ENCODE measurements around the gene KRTDAP.

Gene KRTDAP, protein sequence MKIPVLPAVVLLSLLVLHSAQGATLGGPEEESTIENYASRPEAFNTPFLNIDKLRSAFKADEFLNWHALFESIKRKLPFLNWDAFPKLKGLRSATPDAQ

DNA sequence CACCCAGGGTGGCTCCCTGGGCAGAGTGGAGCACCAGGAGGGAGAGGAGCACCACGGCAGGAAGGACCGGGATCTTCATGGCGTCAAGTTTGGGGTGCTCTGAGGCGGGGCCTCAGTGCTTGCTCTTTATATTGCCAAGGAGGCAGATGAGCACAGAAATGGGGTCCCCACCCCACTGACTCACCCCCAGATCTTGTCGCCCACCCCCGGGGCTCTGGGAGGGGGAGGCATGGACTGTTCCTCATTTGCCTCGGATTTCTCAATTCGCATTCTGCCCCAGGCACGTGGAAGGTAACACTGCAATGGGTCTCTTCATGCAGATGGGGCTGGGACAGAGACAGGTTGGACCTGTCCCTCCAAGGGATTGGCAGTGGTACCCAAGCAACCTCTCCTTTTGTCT lies at the start of gene KRTDAP:
KRTDAP (minus strand) TSS at position 101 of the 400 bp plus-strand sequence; CDS start at position 79, 22 bp downstream.
- DNase-seq, result no peak

DNA sequence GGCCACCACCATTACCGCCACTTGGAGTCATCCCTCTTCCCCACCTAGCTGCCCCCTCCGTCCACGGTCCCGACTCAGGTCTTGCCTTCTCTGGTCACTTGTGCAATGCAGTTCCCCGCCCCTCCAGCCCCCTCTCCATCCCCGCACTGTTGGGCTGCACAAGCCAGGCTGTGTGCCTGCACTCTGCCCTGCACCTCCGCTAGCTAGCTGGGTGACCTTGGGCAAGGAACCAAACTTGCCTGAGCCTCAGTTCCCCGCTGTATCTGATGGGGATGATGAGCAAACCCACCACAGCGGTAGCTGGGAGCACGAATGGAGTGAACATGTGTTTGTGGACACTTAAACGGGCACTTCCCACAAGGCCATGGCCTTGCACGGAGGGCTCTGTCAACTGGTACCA lies 49.6 kb upstream of the KRTDAP start:
- no peak for DNase-seq

DNA sequence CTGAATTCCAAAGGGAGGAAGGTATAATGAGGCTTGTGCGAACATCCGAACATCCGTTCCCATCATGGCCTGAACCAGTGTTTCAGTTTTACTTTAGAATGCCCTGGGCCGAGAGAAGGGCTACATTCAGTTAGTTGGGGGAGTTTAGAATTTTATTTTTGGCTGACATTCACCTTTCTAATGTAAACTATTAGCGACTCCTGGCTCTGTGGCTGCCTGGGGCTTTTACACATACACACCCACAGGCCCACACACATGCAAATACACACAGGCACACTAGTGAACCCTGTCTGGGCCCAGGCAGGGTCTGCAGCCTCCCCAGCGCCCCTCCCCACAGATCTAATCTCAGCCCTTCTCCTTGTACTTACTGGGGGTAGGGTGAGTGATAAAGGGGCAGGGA lies 49.0 kb upstream of the KRTDAP start:
- no peak for DNase-seq

DNA sequence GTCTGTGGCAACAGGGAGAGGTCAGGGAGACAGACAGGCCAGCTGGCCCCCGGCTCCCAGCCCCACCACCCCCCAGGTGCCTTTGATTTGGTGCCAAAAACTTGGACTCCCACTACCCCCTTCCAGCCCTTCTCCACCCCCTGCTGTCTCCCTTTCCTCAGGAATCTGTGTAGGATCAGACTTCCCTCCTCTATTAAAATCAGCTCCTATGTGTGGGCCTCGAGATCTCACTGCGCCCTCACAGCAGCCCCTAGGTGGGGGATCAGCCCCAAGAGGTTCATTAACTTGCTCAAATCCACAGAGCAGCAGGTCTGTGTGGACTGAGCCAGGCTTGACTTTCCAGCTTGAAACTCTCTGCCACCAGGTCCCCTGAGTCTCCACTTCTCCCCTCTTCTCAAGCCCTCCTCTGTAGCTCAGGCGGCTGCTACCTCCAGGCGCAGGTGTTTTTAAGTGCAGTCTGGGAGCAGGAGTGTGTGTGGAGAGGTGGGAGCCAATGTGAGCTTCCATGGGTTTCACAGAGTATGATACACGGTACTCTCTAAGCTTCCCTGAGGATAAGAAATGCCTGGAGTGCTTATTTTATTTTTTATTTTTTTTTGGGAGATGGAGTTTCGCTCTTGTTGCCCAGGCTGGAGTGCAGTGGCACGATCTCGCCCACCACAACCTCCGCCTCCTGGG lies 44.7 kb upstream of the KRTDAP start:
- DNase-seq, result no peak

DNA sequence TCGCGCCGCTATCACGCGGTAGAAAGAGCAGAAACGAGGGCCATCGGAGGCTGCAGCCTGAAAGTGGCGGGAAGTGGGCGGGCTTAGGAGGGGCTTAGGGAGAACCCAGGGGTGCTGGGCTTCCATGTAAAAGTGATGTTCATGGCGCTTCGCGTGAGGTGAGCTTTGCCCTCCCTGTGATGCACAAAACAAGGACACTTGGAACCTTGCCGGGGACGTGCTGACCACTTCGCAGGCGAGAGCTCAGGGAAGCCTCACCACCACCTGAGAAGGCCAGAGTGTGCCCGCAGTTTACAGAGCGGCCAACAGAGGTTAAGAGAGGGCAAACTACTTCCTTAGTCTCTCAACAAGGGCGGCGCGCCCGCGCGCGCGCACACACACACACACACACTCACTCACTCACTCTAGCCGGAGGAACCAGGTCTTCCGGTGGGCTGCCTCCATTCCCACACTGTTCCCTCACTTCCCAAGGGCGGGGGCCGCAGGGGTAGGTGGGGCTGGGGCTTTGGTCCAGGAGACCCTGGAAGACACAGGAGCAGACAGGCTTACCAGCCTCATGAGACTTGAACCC lies 43.6 kb upstream of the KRTDAP start:
- no peak for DNase-seq

DNA sequence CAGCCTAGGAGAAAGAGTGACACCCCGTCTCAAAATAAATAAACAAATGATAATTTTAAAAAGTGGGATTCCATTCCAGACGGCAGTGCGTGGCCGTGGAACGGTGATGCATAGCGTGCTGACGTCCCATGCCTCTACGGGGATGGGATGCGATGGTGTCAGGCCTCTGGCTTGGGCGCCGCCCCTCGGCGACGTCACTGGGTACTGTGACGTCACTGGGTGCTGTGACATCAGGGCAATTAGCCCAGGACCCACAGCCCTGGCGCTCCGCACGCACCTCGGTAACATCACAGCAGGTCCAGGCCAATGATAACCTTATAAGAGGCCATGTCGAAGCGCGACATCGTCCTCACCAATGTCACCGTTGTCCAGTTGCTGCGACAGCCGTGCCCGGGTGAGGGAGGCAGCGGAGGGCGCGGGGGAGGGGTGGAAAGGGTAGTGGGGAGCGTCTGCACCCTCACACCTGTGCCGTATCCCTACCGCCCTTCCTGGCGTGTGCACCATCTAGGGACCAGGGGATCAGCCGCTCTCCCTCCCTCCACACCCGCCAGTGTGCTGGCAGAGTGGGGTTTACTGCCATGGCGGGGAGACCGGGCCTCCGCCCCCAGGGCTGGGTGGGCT lies 43.0 kb upstream of the KRTDAP start, which contains the start of gene GAPDHS:
GAPDHS (plus strand) TSS at position 256 of the 621 bp plus-strand sequence; CDS start at position 328, 72 bp downstream.
- DNase-seq, result no peak

DNA sequence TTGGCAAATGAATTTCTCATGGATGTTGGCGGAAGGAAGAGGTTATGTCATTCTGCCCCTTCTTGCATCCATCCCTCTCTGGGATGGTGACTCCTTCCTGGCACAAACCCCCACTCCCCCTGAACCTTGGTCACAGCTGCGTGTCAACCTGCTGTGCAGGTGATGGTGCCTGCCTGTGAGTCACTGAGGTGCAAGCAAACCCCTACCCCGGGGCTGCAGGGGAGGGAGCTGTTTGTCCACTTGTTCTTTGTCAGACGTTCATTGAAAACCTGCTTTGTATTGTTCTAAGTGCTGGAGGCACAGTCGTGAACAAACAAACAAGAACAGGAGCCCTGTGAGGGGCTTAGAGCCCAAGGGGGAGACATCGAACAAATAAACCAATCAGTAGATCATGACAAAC lies 41.0 kb upstream of the KRTDAP start:
- no peak for DNase-seq

DNA sequence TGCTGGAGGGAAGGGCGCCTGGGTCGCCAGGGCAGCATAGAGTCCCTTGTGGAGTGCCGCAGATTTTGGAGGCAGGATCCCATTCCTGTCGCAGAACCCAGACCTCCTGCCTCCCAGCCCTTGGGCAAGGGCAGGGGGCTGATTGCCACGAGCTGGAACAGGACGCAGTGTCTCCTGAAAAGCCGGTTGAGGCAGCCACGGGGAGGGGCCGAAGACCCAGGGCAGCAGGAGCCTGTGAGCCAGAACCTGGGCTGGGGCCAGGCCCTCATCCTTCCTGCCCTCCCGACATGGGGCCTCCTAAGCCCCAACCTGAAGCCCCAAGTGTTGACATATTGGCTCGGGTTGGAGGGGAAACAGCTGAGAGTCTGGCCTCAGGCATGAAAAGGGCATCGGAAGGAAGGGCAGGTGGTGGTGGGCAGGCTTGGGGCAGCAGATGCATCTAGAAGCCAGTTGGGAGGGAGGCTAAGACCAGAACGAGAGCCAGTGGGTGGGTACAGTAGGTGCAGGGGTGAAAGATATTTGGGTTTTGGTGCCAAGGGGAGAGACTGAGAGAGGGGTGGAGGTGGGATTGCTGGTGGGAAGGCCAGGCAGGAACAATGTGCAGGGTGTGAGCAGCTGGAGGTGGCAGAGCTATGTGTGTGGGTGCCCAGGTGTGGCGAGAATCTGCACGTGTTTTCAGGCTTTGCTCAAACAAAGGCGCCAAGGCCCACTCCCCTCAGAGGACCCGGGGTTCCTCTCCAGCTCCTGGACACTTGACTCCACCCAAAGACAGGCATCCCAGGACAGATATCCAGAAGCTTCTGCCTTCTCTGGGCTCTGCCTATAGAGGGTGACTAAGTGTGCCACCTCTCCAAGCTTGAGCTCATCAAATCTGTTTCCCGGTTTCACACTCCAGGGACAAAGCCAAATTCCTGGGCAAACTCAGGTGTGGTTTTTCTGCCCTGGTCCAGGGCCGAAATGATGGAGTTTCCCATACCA lies 39.3 kb upstream of the KRTDAP start:
- no peak for DNase-seq

DNA sequence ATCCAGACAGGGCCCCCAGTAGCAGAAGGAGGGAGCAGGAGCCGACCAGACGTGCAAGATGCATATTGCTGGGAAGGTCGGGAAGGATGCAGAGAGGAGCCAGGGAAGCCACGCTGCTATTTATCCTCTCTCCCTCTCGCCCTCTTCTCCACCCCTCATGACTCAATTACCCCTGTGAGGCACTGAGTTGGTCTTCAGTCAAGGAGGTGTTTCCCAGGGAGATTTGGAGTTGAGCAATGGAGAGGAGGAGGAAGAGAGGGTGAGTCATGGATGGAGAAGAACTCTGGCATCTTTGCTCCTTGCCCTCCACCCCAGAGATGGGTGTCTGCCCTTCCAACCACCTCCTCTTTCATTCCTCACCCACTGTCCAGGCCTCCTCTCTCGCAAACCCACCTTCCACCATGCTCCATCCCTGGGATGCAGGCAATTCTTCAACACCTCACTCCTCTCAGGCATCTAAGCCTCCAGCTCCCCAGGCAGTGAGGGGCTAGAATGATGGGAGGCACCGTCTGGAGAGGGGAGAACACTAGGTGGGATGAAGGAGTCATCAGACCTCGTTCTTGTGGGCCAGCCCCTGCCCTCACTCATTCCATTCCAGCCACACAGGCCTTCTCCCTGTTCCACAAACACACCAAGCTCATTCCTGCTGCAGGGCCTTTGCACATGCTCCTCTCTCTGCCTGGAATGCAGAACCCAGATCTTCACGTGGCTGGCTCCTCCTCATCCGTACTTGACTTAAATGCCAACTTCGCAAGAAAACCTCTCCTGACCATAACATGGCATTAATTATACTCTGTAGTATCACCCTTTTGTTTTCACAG lies 38.2 kb upstream of the KRTDAP start, which contains the start of gene SBSN:
SBSN (minus strand) TSS at position 94 of the 821 bp plus-strand sequence; CDS start at position 64, 30 bp downstream.
- DNase-seq, result no peak

DNA sequence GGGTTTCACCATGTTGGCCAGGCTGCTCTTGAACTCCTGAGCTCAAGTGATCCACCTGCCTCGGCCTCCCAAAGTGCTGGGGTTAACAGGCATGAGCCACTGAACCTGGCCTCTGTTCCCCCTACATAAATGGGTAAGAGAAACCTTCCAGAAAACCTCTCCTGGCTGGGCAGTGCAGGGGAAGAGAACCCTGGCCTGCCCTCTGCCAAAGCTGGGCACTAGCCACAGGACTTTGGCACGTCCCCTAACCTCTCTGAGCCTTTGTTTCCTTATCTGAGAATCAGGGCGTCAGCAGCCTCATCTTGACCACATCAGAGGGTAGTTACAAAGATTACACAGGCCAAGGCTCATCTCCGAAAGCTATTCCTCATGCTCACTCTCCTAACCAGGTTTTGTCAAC lies 35.6 kb upstream of the KRTDAP start:
- no peak for DNase-seq

DNA sequence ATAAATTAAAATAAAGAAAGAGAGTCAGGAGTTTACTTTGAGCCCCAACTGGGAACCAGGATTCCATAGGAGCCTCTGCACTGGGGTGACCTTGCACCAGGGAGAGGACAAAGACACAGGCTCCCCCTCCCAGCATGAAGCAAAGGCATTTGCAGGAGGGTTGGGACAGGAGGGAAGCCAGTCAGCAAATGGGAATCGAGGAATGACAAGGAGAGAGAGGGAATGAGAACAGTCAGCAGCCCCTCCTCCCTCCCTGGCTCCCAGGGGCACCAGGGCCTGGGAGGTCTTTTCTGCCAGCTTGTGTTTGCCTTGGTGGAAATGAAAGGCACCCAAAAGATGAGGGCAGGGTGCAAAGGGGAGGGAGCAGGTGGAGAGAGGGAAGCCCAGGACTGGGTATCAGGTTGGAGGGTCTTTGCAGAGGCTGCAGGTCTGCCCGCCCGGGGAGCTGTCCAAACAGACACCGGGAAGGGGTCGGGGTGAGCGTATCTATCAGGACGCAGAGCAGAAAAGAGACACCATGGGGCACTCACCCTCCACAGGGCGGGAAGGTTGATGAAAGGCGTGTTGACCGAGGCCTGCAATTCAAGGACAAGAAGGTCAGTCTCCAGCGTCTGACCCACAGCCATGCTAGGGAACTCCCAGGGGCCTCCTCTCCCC lies 34.0 kb upstream of the KRTDAP start:
- no peak for DNase-seq

DNA sequence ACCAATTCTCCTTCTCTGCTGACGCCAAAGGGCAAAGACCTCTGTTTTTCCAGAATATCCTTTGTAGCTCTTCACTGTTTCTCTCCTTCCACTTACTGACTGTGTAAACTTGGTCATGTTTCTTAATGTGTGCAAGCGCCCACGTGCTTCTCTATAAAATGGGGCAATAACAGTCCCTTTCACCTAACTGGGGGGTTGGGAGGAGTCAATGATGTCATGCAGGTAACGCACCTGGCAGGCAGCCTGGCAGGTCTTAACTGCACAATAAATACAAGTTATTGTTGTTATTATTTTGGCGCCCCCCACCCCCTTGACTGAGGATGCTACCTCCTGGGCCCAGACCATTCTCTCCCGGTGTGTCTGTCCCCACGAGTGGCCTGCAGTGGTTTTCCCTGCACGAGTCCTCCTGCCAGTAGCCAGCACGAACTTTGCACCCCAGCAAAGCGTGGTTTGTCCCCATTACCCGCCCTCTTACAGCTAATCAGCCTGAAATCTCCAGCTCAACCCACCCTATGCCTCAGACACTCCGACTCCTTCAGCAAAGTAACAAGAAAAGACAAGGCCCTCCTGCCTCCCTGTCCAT lies 32.6 kb upstream of the KRTDAP start:
- no peak for DNase-seq

DNA sequence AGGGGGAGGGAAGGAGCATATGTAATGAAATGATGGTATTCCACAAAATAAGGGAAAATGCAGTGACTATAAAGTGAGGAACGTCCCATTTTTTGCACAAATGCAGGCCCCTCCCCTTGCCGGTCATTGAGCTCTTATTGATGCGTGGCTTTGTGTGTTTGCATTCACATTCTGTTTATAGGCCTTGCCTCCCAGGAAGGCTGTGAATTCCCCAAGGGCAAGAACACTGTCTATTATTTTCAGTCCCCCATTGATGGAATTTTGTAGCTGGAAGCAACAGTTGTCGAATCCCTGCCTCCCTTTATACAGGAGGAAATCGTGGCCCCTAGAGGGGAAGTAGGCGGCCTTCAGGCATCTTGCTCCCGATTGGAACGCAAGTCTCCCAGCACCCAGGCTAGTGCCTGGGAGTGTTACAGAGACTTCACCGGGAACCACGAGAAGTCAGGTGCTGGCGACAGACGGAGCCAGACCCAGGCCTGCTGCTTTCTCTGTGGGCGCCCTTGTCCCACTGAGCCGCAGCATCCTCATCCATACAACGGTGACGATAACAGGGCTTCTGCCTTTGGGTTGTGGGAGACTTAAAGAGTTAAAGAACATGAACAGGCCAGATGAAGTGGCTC lies 31.0 kb upstream of the KRTDAP start:
- no peak for DNase-seq

DNA sequence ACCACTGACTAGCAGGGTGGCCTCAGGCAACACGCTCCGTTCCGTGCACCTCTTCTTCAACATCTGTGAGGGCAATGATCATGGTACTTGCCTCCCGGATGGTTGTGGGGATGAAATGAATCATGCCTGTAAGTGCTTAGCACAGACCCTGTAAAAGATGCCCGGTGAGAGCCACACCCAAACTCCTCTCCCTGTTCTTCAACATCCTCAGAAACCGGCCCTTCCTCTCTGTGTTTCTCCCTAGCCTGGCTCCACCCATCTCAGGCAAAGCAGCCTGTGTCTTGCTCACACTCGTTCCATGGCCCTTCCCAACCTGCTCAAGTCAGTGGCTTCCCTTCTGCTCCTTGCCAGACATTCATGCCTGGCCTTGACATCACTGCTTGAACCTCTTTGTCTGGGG lies 29.0 kb upstream of the KRTDAP start:
- DNase-seq, result no peak

DNA sequence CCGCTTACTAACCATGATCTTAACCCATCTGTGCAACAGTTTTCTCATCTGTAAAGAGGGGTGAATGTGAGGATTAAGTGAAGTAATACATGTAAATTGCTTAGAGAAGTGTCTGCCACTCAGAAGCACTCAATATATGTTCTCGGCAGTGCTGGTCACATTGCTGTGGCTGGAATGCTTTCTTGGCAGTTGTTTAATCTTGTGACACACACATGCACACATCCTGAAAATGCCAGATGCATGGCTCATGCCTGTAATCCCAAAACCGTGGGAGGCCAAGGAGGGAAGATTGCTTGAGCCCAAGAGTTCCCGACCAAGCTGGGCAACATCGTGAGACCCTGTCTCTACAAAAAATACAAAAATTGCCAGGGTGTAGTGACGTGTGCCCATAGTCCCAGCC lies 28.0 kb upstream of the KRTDAP start:
- DNase-seq, result no peak

DNA sequence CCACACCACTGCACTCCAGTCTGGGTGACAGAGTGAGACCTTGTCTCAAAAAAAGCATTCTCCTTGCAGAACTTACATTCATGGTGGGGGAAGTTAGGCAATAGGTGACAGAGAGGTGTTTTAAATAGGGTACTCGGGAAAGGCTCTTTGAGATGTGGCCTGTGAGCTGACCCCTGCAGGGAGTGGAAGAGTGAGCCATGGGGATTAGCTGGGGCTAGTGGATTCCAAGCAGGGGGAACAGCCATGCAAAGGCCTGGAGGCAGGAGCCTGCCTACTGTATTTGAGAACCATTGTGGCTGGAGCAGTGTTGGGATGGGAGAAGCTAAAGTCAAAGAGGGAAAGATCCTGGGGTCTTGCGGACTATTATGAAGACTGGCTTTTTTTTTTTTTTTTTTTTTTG lies 27.1 kb upstream of the KRTDAP start:
- DNase-seq, result no peak

DNA sequence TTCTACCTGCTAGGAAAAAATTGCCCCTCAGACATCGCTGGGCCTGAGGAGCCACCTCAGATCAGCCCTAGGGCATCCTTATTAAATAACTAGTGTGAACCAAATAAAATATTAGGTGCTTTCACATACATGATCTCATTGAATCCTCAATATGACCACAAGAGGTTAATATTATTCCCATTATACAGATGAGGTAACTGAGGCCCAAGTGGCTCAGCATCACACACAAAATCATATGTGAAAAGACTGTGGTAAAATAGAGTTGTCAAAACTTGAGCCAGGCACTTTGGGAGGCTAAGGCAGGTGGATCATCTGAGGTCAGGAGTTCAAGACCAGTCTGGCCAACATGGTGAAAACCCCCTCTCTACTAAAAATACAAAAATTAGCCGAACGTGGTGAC lies 26.0 kb upstream of the KRTDAP start:
- DNase-seq, result no peak

DNA sequence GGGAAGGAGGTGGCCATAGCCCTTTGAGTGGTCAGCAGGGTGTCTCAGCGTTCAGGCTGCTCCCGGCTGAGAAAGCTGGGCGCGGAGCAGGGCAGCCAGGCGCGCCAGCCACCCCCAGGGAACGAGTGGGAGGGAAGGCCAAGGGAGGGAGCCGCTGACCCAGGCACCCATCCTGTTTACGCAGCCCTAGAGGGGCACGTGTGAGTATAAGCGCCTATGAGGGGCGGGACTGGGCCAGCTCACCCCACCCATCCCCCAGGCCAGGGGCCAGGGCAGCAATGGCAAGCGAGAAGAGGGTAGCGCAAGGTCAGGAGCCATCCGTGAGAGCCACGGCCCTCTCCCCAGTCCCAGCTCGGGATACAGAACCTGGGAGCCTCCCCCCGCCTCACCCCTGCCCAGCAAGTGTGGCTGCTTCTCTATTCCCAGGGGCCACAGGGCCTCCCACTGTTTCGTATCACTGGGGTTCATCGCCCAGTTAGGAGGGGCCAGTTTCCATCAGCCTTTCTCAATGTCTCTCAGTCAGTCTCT lies 24.1 kb upstream of the KRTDAP start:
- no peak for DNase-seq

DNA sequence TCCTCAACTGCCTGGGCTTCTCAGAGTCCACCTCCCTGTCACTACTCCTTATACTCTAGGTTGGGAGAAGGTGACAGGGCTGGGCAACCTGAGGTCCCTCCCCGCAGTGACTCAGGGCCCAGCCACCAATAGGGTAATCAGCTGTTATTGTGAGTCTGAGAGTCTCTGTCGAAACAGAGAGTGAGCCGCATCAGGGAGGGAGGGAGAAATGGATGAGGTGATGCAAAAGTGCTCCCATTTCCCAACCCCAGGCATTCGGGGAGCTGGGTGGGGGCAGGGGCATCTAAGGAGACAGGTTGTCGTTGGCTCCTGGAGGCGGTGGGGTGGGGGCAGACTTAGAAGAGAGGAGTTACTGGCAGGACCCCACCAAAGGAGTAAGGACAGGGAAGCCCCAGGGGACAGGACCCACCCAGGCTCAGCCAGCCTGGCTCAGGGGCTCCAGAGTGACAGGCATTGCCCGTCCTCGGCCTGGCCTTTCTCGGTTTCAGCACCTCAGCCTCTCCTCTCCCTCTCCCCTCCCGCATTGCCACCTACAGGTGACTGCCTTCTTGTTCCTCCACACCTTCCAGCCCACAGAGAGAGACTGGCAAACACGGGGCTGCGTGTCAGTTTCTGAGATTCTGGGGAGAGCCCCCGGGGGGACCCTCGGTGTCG lies 23.5 kb upstream of the KRTDAP start, which contains the start of gene DMKN:
DMKN (minus strand) TSS at position 22 of the 654 bp plus-strand sequence. CDS start 174 bp downstream, outside the sequence.
- no peak for DNase-seq

Measured in hematopoietic multipotent progenitor cell treated with erythropoietin and hydrocortisone succinate and interleukin-3 and kit ligand, for 8 days (in vitro differentiated cells).